ENCODE data around the gene NHSL2.

GRCh38 chrX:72009731-72010130 is 99.1 kb downstream of the NHSL2 start:
- TF ChIP-seq POLR2A (IDR thresholded peaks at IDR 0.05; ENCODE audit: extremely low read depth, insufficient read length) (no peak), CTCF (IDR thresholded peaks at IDR 0.05; ENCODE audit: low read depth, low read length) (no peak), MAX (IDR thresholded peaks at IDR 0.05; ENCODE audit: low read depth, low read length) (no peak), MYC (IDR thresholded peaks at IDR 0.05; ENCODE audit: low read depth, low read length) (no peak)

Measured in NB4 (cell line).